Mammary epithelial cell (primary cell): ENCODE results near the gene IFT27.

ENCODE experiments used
- EZH2 ChIP-seq: IDR thresholded peaks from 2 replicates; pipeline ENCODE4 v1.6.1; 2012; ENCODE audit warnings: low read length, inconsistent platforms, borderline replicate concordance
- TF ChIP-seq, protein P1 (sequence below), 2 donors: IDR thresholded peaks in 1 of 2; conservative IDR thresholded peaks in 1 of 2; 2 replicates each; pipeline ENCODE4 v1.5.1; 2011 to 2012; ENCODE audit warnings: inconsistent platforms in 2 of 2, low read length in 2 of 2, mild to moderate bottlenecking in 2 of 2, control low read depth in 1 of 2, low read depth in 1 of 2; ENCODE audit not compliant: insufficient read depth in 1 of 2; ENCODE audit errors: extremely low read depth in 1 of 2

DNA sequence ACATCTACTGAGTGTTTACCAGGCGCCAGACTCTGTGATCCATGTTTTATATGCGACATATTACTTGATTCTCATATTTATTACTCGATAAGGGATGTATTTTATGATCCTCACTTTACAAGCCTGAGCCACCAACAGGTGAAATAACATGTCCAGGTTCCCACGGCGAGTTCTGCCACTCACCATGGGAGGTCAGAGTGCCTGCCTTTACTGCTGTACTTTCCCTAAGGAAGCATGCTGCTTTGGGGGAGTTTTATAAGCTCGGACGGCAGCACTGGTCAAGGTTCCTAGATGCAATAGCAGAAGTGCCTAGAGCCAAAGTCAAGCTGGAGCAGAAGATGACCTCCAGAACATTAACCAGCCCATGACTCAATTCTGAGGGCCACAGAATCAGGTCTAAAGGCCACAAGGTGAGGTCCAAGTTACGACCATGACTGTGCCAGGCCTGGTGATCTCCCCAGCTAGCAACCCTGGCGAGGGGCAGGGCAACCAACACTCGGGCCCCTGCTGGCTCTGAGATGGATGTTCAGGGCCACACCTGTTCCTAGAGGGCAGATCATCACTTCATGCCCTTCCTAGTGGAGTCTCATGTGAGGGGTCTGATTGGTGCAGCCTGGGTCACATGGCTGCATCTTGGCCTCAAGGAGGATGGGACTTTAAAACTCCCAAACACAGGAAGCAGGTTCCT, 14.2 kb downstream of the IFT27 start:
- TF ChIP-seq, protein P1, sequence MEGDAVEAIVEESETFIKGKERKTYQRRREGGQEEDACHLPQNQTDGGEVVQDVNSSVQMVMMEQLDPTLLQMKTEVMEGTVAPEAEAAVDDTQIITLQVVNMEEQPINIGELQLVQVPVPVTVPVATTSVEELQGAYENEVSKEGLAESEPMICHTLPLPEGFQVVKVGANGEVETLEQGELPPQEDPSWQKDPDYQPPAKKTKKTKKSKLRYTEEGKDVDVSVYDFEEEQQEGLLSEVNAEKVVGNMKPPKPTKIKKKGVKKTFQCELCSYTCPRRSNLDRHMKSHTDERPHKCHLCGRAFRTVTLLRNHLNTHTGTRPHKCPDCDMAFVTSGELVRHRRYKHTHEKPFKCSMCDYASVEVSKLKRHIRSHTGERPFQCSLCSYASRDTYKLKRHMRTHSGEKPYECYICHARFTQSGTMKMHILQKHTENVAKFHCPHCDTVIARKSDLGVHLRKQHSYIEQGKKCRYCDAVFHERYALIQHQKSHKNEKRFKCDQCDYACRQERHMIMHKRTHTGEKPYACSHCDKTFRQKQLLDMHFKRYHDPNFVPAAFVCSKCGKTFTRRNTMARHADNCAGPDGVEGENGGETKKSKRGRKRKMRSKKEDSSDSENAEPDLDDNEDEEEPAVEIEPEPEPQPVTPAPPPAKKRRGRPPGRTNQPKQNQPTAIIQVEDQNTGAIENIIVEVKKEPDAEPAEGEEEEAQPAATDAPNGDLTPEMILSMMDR (conservative IDR thresholded peaks at IDR 0.05 in 1 of 2, IDR thresholded peaks at IDR 0.05 in 1 of 2; ENCODE audit: extremely low read depth in 1 of 2, insufficient read depth in 1 of 2, low read depth in 1 of 2, low read length in 2 of 2) = no peak
- TF ChIP-seq EZH2 = no peak
